ENCODE data around the gene THAP8.
"Not testable (repeated sequence)": the region's sequence is repeated elsewhere in the genome, so short reads cannot be mapped to it uniquely, and the experiment has no call there.

The THAP8 gene

GRCh38 chr19:36067681-36068080 lies 13.6 kb upstream of the THAP8 start:
- DNase-seq: no peak

GRCh38 chr19:36064826-36065225 lies 10.7 kb upstream of the THAP8 start:
- no peak for DNase-seq

- no peak for DNase-seq
Measured at GRCh38 chr19:36061367-36061766, 7.3 kb upstream of the THAP8 start.

GRCh38 chr19:36060430-36060829 lies 6.3 kb upstream of the THAP8 start:
- DNase-seq: no peak

- no peak for DNase-seq
Measured at GRCh38 chr19:36059180-36059910, 5.3 kb upstream of the THAP8 start.

GRCh38 chr19:36058481-36059179 lies 4.5 kb upstream of the THAP8 start:
- no peak for DNase-seq

- peak; percentile 88 for DNase-seq
Measured at GRCh38 chr19:36054733-36055686, 925 bp upstream of the THAP8 start, which contains the start of gene WDR62. Gene WDR62, plus strand, starts transcription at chr19:36054897. Its CDS starts 75 bp downstream, at chr19:36054972.

GRCh38 chr19:36051637-36052036 lies 2.4 kb downstream of the THAP8 start:
- DNase-seq: no peak

- no peak for DNase-seq
Measured at GRCh38 chr19:36051236-36051635, 2.8 kb downstream of the THAP8 start.

- no peak for DNase-seq
Measured at GRCh38 chr19:36049080-36049698, 4.9 kb downstream of the THAP8 start.

GRCh38 chr19:36047835-36048234 lies 6.2 kb downstream of the THAP8 start:
- DNase-seq: no peak

GRCh38 chr19:36046443-36047050 lies 7.5 kb downstream of the THAP8 start:
- DNase-seq: no peak

- no peak for DNase-seq
Measured at GRCh38 chr19:36043952-36044351, 10.1 kb downstream of the THAP8 start.

- DNase-seq: no peak
Measured at GRCh38 chr19:36041831-36042230, 12.3 kb downstream of the THAP8 start.

- DNase-seq: not testable (repeated sequence)
Measured at GRCh38 chr19:36041092-36041491, 13.0 kb downstream of the THAP8 start.

GRCh38 chr19:36040495-36040894 lies 13.6 kb downstream of the THAP8 start:
- DNase-seq: no peak

- DNase-seq: no peak
Measured at GRCh38 chr19:36032251-36033104, 21.6 kb downstream of the THAP8 start, which contains the start of gene CLIP3. Gene CLIP3, minus strand, starts transcription at chr19:36032873. Its CDS starts 516 bp downstream, at chr19:36032357.

GRCh38 chr19:36031308-36031707 lies 22.8 kb downstream of the THAP8 start:
- no peak for DNase-seq

GRCh38 chr19:36030264-36031148 lies 23.6 kb downstream of the THAP8 start:
- no peak for DNase-seq
